ENCODE measurements around the gene SLC35A4.

- TF ChIP-seq RAD21 (IDR thresholded peaks at IDR 0.05) (no peak), HNF4G (IDR thresholded peaks at IDR 0.05) (no peak), REST (IDR thresholded peaks at IDR 0.05) (no peak), CTCF (IDR thresholded peaks at IDR 0.05; ENCODE audit: low read depth, low read length, missing input control) (no peak), EGR1 (IDR thresholded peaks at IDR 0.05; ENCODE audit: low read depth in 2 of 2) (no peak), ATF3 (IDR thresholded peaks at IDR 0.05) (no peak), TAF1 (conservative IDR thresholded peaks at IDR 0.05) (no peak), JUND (IDR thresholded peaks at IDR 0.05) (no peak), YY1 (IDR thresholded peaks at IDR 0.05) (no peak), HNF4A (conservative IDR thresholded peaks at IDR 0.05) (no peak), MAX (IDR thresholded peaks at IDR 0.05) (no peak)
These were observed 46.4 kb downstream of the SLC35A4 start for GRCh38 chr5:140611020-140611521.
